Measurements from ENCODE around the gene AGBL1. TPM values are rescaled to one million over a fixed set of nuclear protein-coding genes. Genes with fewer than 3 reads are reported as not detected.

The AGBL1 gene
- total RNA-seq (100 to 1,000 TPM in 1 of 2 donors, 1 to 10 TPM in 1; 8.7 to 147 TPM), polyA plus RNA-seq (under 1 TPM; 0.08 to 0.57 TPM)
- long read RNA-seq, donor 1: 0 reads
- long read RNA-seq, donor 2: 0 reads
- long read RNA-seq, donor 3: 0 reads
- long read RNA-seq, donor 4: 0 reads
- long read RNA-seq, donor 5: 0 reads

- Histone ChIP-seq H3K27ac (ENCODE audit: low read depth in 1 of 2, low read length in 1 of 2) (peak within 1 kb of the TSS in 1 of 2 donors; percentile 55), H3K4me1 (ENCODE audit: control insufficient read depth in 5 of 5, insufficient read depth in 5 of 5, low read length in 5 of 5) (peaks cover 0 to 6% (median 0%) of the 10 kb centered on the region in 5 donors), H3K4me3 (no peak within 1 kb of the TSS), H3K27me3 (ENCODE audit: control insufficient read depth in 3 of 3, insufficient read depth in 3 of 3, low read length in 2 of 3) (peaks cover 0 to 3% (median 0%) of the 10 kb centered on the region in 3 donors), H3K36me3 (ENCODE audit: control insufficient read depth in 4 of 4, insufficient read depth in 4 of 4, low read length in 4 of 4) (no peaks in the 10 kb centered on the region), H3K9ac (ENCODE audit: insufficient read depth in 1 of 2, low read length in 2 of 2) (no peak within 1 kb of the TSS), H3K9me3 (ENCODE audit: control insufficient read depth in 4 of 4, insufficient read depth in 3 of 4, low read length in 3 of 4) (no peaks in the 10 kb centered on the region)
- TF ChIP-seq CTCF (IDR thresholded peaks at IDR 0.05; ENCODE audit: control extremely low read depth, extremely low read depth): no peak
- 59 to 75% methylated on average over 27 of the region's 27 CpGs for WGBS, 2 donors
- ATAC-seq (ENCODE audit: insufficient read depth, low FRiP score) (peak; percentile 65), DNase-seq (peak in 1 of 3 donors; percentile 30)
These were observed at the start of gene AGBL1 for GRCh38 chr15:86079508-86080266. TSS of gene AGBL1 (plus strand) at chr15:86079871.

GRCh38 chr15:86034904-86035303 is 44.8 kb upstream of the AGBL1 start:
- Histone ChIP-seq H3K9me3 (ENCODE audit: control insufficient read depth in 4 of 4, insufficient read depth in 3 of 4, low read length in 3 of 4) (peaks cover 0 to 2% (median 0%) of the 10 kb centered on the region in 4 donors), H3K27ac (ENCODE audit: low read depth in 1 of 2, low read length in 1 of 2) (no peak overlapping the region), H3K9ac (ENCODE audit: insufficient read depth in 1 of 2, low read length in 2 of 2) (no peak overlapping the region), H3K4me1 (ENCODE audit: control insufficient read depth in 5 of 5, insufficient read depth in 5 of 5, low read length in 5 of 5) (no peaks in the 10 kb centered on the region), H3K4me3 (no peak overlapping the region), H3K36me3 (ENCODE audit: control insufficient read depth in 4 of 4, insufficient read depth in 4 of 4, low read length in 4 of 4) (no peaks in the 10 kb centered on the region), H3K27me3 (ENCODE audit: control insufficient read depth in 3 of 3, insufficient read depth in 3 of 3, low read length in 2 of 3) (no peaks in the 10 kb centered on the region)
- DNase-seq (no peak), ATAC-seq (ENCODE audit: insufficient read depth, low FRiP score) (no peak)
- no peak for TF ChIP-seq CTCF (IDR thresholded peaks at IDR 0.05; ENCODE audit: control extremely low read depth, extremely low read depth)

DNA sequence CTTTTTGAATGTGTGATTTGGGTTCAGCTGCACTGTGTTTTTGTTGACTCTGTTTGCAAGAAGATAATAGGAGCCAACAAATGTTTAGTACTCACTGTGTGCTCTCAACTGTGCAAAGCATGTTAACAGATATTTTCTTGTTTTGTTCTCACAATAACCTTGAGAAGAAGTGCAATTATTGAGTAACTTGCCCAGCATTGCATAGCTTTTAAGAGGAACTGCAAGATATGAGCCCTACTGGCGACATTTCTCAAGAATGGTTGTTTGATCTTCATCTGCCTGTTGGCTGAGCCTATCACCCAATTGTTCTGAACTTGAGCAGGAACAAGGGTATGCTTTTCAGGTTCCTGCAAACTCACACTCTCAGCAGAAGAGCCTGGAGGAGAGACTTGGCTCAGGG is 43.4 kb upstream of the AGBL1 start:
- Histone ChIP-seq H3K9me3 (ENCODE audit: control insufficient read depth in 4 of 4, insufficient read depth in 3 of 4, low read length in 3 of 4) (peaks cover 0 to 2% (median 0%) of the 10 kb centered on the region in 4 donors), H3K36me3 (ENCODE audit: control insufficient read depth in 4 of 4, insufficient read depth in 4 of 4, low read length in 4 of 4) (no peaks in the 10 kb centered on the region), H3K9ac (ENCODE audit: insufficient read depth in 1 of 2, low read length in 2 of 2) (no peak overlapping the region), H3K27ac (ENCODE audit: low read depth in 1 of 2, low read length in 1 of 2) (no peak overlapping the region), H3K27me3 (ENCODE audit: control insufficient read depth in 3 of 3, insufficient read depth in 3 of 3, low read length in 2 of 3) (no peaks in the 10 kb centered on the region), H3K4me1 (ENCODE audit: control insufficient read depth in 5 of 5, insufficient read depth in 5 of 5, low read length in 5 of 5) (no peaks in the 10 kb centered on the region), H3K4me3 (no peak overlapping the region)
- DNase-seq: no peak
- 52 to 66% methylated on average over 1 of the region's 1 CpG for WGBS, 2 donors
- TF ChIP-seq CTCF (IDR thresholded peaks at IDR 0.05; ENCODE audit: control extremely low read depth, extremely low read depth): no peak
- no peak for ATAC-seq (ENCODE audit: insufficient read depth, low FRiP score)
